OCI-LY3 (cell line): ENCODE measurements around the gene CDHR3.

Experiments
- H2AFZ ChIP-seq: fragments of 200-600, 300-600 bp; shearing (Covaris generic); 2 replicates; pipeline ENCODE4 v1.6.0; 2014; ENCODE audit warnings: antibody characterized with exemption, low read depth, low read length
- H3K27ac ChIP-seq: fragments of 200-600, 300-600 bp; sonication (generic); 2 replicates; pipeline ENCODE4 v1.5.1; 2014; ENCODE audit warnings: mild to moderate bottlenecking, low read length, moderate library complexity, mixed read lengths
- H3K27me3 ChIP-seq: fragments of 200-600, 300-600 bp; sonication (generic); 2 replicates; pipeline ENCODE4 v1.6.1; 2014; ENCODE audit warnings: low read depth, low read length, mixed read lengths
- H3K36me3 ChIP-seq: fragments of 200-600, 300-600 bp; sonication (generic); replicated peaks from 2 replicates; pipeline ENCODE3; 2014; ENCODE audit warnings: low read depth, low read length, mixed read lengths
- H3K4me1 ChIP-seq: fragments of 300-600, 200-600 bp; sonication (generic); 2 replicates; pipeline ENCODE4 v1.6.1; 2014; ENCODE audit warnings: low read length, mixed read lengths
- H3K4me2 ChIP-seq: fragments of 200-600, 300-600 bp; sonication (generic); 2 replicates; pipeline ENCODE4 v1.6.1; 2014; ENCODE audit warnings: low read length, mixed read lengths
- H3K4me3 ChIP-seq: fragments of 300-600, 200-600 bp; sonication (generic); 2 replicates; pipeline ENCODE4 v1.5.1; 2014; ENCODE audit warnings: antibody characterized with exemption, mild to moderate bottlenecking, low read length, moderate library complexity
- H3K79me2 ChIP-seq: fragments of 300-600, 200-600 bp; shearing (Covaris generic); 2 replicates; pipeline ENCODE4 v1.6.1; 2014; ENCODE audit warnings: mild to moderate bottlenecking, low read length, mixed read lengths
- H3K9ac ChIP-seq: fragments of 300-600, 200-600 bp; shearing (Covaris generic); 2 replicates; pipeline ENCODE4 v1.6.0; 2014; ENCODE audit warnings: mild to moderate bottlenecking, low read length, moderate library complexity
- H3K9me3 ChIP-seq: fragments of 200-600, 300-600 bp; shearing (Covaris generic); 2 replicates; pipeline ENCODE4 v1.6.1; 2014; ENCODE audit warnings: low read length, mixed read lengths; ENCODE audit not compliant: insufficient read depth
- H4K20me1 ChIP-seq: fragments of 200-600, 300-600 bp; sonication (generic); 2 replicates; pipeline ENCODE4 v1.6.1; 2016; ENCODE audit warnings: low read length, mixed read lengths; ENCODE audit not compliant: insufficient read depth
- CTCF ChIP-seq: fragments of 200-600, 300-600 bp; sonication (generic); IDR thresholded peaks from 2 replicates; pipeline ENCODE4 v1.5.1; 2014; ENCODE audit warnings: antibody characterized with exemption, low read length, low read depth
- EZH2phosphoT487 ChIP-seq: fragments of 200-600 bp; shearing (Covaris generic); IDR thresholded peaks from 2 replicates; pipeline ENCODE4 v1.6.1; 2018; ENCODE audit warnings: antibody characterized with exemption, mixed run types, low read depth

The CDHR3 gene

DNA sequence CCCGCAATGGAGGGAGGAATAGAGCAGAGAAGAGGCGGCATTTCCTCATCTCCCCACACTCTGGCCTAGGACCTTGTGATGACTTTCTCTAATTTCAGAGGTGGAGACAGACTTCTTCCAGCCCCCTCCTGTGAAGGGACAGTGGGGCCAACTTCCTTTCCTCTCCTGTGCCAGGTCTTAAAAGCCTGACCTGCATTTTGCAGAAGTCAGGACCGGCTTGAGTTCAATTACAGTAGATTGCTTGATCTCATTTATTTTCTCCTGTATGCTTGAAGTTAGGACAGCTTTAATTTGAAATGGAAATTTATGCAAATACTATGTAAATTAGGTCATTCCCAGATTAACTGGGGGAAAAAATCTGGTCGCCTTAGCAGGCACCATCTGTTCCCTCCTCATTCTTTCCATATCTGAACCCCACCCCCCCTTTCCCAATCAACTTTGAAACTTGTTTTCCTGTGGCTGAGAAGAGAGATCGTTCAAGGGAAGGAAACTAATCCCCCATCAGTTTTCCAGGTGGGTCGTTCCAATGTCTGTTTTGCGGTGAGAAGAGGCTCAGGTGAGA is 92.0 kb downstream of the CDHR3 start:
- Histone ChIP-seq H3K79me2 (no peaks in the 10 kb centered on the region), H3K4me2 (no peak overlapping the region), H3K4me3 (no peak overlapping the region), H3K9me3 (peaks cover 13% of the 10 kb centered on the region; the same call in 1 of the 2 replicates), H3K9ac (no peak overlapping the region), H4K20me1 (no peaks in the 10 kb centered on the region), H3K27me3 (peaks cover 14% of the 10 kb centered on the region), H3K27ac (no peak overlapping the region), H3K4me1 (peaks cover 35% of the 10 kb centered on the region), H2AFZ (no peak overlapping the region), H3K36me3 (no peaks in the 10 kb centered on the region)
- TF ChIP-seq EZH2phosphoT487 = no peak
- no peak for TF ChIP-seq CTCF

- Histone ChIP-seq H3K9ac (peak overlapping the region; percentile 44), H3K79me2 (no peaks in the 10 kb centered on the region), H2AFZ (0 out of 2 replicates have a peak overlapping the region, but pooled peaks have one; percentile 4), H3K9me3 (peaks cover 28% of the 10 kb centered on the region; the same call in 1 of the 2 replicates), H4K20me1 (no peaks in the 10 kb centered on the region), H3K4me1 (peaks cover 50% of the 10 kb centered on the region), H3K4me3 (peak overlapping the region; percentile 39), H3K27me3 (peaks cover 14% of the 10 kb centered on the region), H3K27ac (peak overlapping the region; percentile 97), H3K36me3 (no peaks in the 10 kb centered on the region), H3K4me2 (peak overlapping the region; percentile 84)
- TF ChIP-seq CTCF = peak; percentile 95
- TF ChIP-seq EZH2phosphoT487 = no peak
These were observed 93.6 kb downstream of the CDHR3 start for GRCh38 chr7:106056513-106057203.

GRCh38 chr7:106057204-106057961 is 94.3 kb downstream of the CDHR3 start:
- Histone ChIP-seq H2AFZ (0 out of 2 replicates have a peak overlapping the region, but pooled peaks have one; percentile 4), H3K27me3 (peaks cover 10% of the 10 kb centered on the region; the same call in 1 of the 2 replicates), H3K27ac (peak overlapping the region; percentile 97), H3K79me2 (no peaks in the 10 kb centered on the region), H4K20me1 (no peaks in the 10 kb centered on the region), H3K36me3 (no peaks in the 10 kb centered on the region), H3K4me2 (peak overlapping the region; percentile 84), H3K4me1 (peaks cover 57% of the 10 kb centered on the region), H3K9me3 (peaks cover 35% of the 10 kb centered on the region; the same call in 1 of the 2 replicates), H3K9ac (peak overlapping the region; percentile 44), H3K4me3 (peak overlapping the region; percentile 39)
- no peak for TF ChIP-seq EZH2phosphoT487
- TF ChIP-seq CTCF = no peak
